ACC112 (cell line): Measurements from ENCODE around the gene PLCD3.
A peak's percentile ranks its signal among the peaks of the same experiment; 100 is the strongest.

Experiments used
- H2AFZ ChIP-seq: fragments of 200-600 bp; sonication (generic); one replicate; pipeline ENCODE4 v1.6.0; 2017; ENCODE audit warnings: antibody characterized with exemption, low read length; ENCODE audit not compliant: unreplicated experiment
- H3K27ac ChIP-seq: fragments of 200-600 bp; sonication (generic); 2 replicates; pipeline ENCODE4 v1.5.1; 2014; ENCODE audit warnings: low read depth, mild to moderate bottlenecking, antibody characterized with exemption, low read length, moderate library complexity
- H3K27me3 ChIP-seq: fragments of 200-600 bp; sonication (generic); 2 replicates; pipeline ENCODE4 v1.6.1; 2014; ENCODE audit warnings: mild to moderate bottlenecking, antibody characterized with exemption, low read length, moderate library complexity, mixed read lengths; ENCODE audit not compliant: insufficient read depth
- H3K36me3 ChIP-seq: fragments of 200-600 bp; sonication (generic); 2 replicates; pipeline ENCODE4 v1.6.1; 2016; ENCODE audit warnings: mild to moderate bottlenecking, antibody characterized with exemption, low read length, moderate library complexity, mixed read lengths; ENCODE audit not compliant: insufficient read depth
- H3K4me1 ChIP-seq: fragments of 200-600 bp; sonication (generic); one replicate; pipeline ENCODE4 v1.6.1; 2016; ENCODE audit warnings: low read length, mixed read lengths; ENCODE audit not compliant: insufficient read depth, unreplicated experiment, control insufficient read depth
- H3K4me3 ChIP-seq: fragments of 200-600 bp; sonication (generic); 2 replicates; pipeline ENCODE4 v1.5.1; 2014; ENCODE audit warnings: mild to moderate bottlenecking, low read depth, low read length
- H3K79me2 ChIP-seq: fragments of 200-600 bp; sonication (generic); one replicate; pipeline ENCODE4 v1.6.0; 2016; ENCODE audit warnings: low read length; ENCODE audit not compliant: control insufficient read depth, unreplicated experiment, insufficient read depth

The PLCD3 gene

GRCh38 chr17:45143094-45143670 is 10.9 kb upstream of the PLCD3 start:
- Histone ChIP-seq H2AFZ (no peak overlapping the region), H3K79me2 (peaks cover 3% of the 10 kb centered on the region), H3K36me3 (no peaks in the 10 kb centered on the region), H3K4me1 (peaks cover 20% of the 10 kb centered on the region), H3K27me3 (no peaks in the 10 kb centered on the region), H3K27ac (no peak overlapping the region), H3K4me3 (0 out of 2 replicates have a peak overlapping the region, but pooled peaks have one; percentile 65)

GRCh38 chr17:45139533-45139920 is 7.2 kb upstream of the PLCD3 start:
- H3K27ac ChIP-seq, result no peak overlapping the region
- H3K79me2 ChIP-seq, result no peaks in the 10 kb centered on the region
- H2AFZ ChIP-seq, result no peak overlapping the region
- H3K4me3 ChIP-seq, result no peak overlapping the region
- no peaks in the 10 kb centered on the region for H3K36me3 ChIP-seq
- no peaks in the 10 kb centered on the region for H3K27me3 ChIP-seq
- H3K4me1 ChIP-seq, result peaks cover 17% of the 10 kb centered on the region

- H3K27me3 ChIP-seq, result no peaks in the 10 kb centered on the region
- no peak overlapping the region for H3K27ac ChIP-seq
- no peaks in the 10 kb centered on the region for H3K36me3 ChIP-seq
These were observed 6.7 kb upstream of the PLCD3 start for GRCh38 chr17:45138911-45139532.

GRCh38 chr17:45137561-45138305 is 5.4 kb upstream of the PLCD3 start:
- H2AFZ ChIP-seq, result no peak overlapping the region
- no peak overlapping the region for H3K4me3 ChIP-seq
- H3K4me1 ChIP-seq, result peaks cover 10% of the 10 kb centered on the region
- no peaks in the 10 kb centered on the region for H3K27me3 ChIP-seq
- no peaks in the 10 kb centered on the region for H3K36me3 ChIP-seq
- no peak overlapping the region for H3K27ac ChIP-seq
- H3K79me2 ChIP-seq, result no peaks in the 10 kb centered on the region

More at GRCh38 chr17:45138911-45139532, 6.7 kb upstream of the PLCD3 start:
- H3K4me1 ChIP-seq, result peaks cover 15% of the 10 kb centered on the region
- H3K79me2 ChIP-seq, result no peaks in the 10 kb centered on the region
- H2AFZ ChIP-seq, result no peak overlapping the region
- no peak overlapping the region for H3K4me3 ChIP-seq

GRCh38 chr17:45136846-45137560 is 4.7 kb upstream of the PLCD3 start:
- Histone ChIP-seq H3K27me3 (no peaks in the 10 kb centered on the region), H3K36me3 (no peaks in the 10 kb centered on the region), H3K4me3 (no peak overlapping the region), H3K4me1 (peaks cover 10% of the 10 kb centered on the region), H3K27ac (no peak overlapping the region), H2AFZ (no peak overlapping the region), H3K79me2 (no peaks in the 10 kb centered on the region)

- H3K79me2 ChIP-seq, result no peaks in the 10 kb centered on the region
- H3K27ac ChIP-seq, result no peak overlapping the region
- H3K4me1 ChIP-seq, result peaks cover 14% of the 10 kb centered on the region
- peak overlapping the region; percentile 66 for H2AFZ ChIP-seq
- H3K4me3 ChIP-seq, result peak overlapping the region; percentile 82
- H3K27me3 ChIP-seq, result no peaks in the 10 kb centered on the region
- no peaks in the 10 kb centered on the region for H3K36me3 ChIP-seq
These were observed 3.9 kb upstream of the PLCD3 start for GRCh38 chr17:45135978-45136791.

GRCh38 chr17:45135192-45135977 is 3.1 kb upstream of the PLCD3 start, which contains the start of gene ACBD4:
ACBD4 (plus strand) TSS chr17:45135687; CDS start chr17:45136145, 458 bp downstream.
- H3K36me3 ChIP-seq, result no peaks in the 10 kb centered on the region
- H2AFZ ChIP-seq, result peak within 1 kb of the TSS; percentile 66
- H3K4me3 ChIP-seq, result peak within 1 kb of the TSS; percentile 82
- H3K79me2 ChIP-seq, result no peaks in the 10 kb centered on the region
- no peak within 1 kb of the TSS for H3K27ac ChIP-seq
- no peaks in the 10 kb centered on the region for H3K27me3 ChIP-seq
- H3K4me1 ChIP-seq, result peaks cover 14% of the 10 kb centered on the region

GRCh38 chr17:45132572-45133463 is 503 bp upstream of the PLCD3 start:
- Histone ChIP-seq H2AFZ (peak overlapping the region; percentile 76), H3K27ac (peak overlapping the region; percentile 63), H3K4me1 (peaks cover 21% of the 10 kb centered on the region)

More at GRCh38 chr17:45132572-45133463, 503 bp upstream of the PLCD3 start:
- Histone ChIP-seq H3K27me3 (no peaks in the 10 kb centered on the region), H3K36me3 (no peaks in the 10 kb centered on the region), H3K4me3 (peak overlapping the region; percentile 85), H3K79me2 (no peaks in the 10 kb centered on the region)
